ENCODE measurements around the gene CCAR1. TPM values are rescaled to one million over a fixed set of nuclear protein-coding genes. Genes with fewer than 3 reads are reported as not detected.

CCAR1 gene
- total and polyA plus RNA-seq, 2 of the 13 experiments (the other 11 are each of a cell fraction or from before 2014, with no cell fraction given): 74.5 to 81.6 TPM

DNA sequence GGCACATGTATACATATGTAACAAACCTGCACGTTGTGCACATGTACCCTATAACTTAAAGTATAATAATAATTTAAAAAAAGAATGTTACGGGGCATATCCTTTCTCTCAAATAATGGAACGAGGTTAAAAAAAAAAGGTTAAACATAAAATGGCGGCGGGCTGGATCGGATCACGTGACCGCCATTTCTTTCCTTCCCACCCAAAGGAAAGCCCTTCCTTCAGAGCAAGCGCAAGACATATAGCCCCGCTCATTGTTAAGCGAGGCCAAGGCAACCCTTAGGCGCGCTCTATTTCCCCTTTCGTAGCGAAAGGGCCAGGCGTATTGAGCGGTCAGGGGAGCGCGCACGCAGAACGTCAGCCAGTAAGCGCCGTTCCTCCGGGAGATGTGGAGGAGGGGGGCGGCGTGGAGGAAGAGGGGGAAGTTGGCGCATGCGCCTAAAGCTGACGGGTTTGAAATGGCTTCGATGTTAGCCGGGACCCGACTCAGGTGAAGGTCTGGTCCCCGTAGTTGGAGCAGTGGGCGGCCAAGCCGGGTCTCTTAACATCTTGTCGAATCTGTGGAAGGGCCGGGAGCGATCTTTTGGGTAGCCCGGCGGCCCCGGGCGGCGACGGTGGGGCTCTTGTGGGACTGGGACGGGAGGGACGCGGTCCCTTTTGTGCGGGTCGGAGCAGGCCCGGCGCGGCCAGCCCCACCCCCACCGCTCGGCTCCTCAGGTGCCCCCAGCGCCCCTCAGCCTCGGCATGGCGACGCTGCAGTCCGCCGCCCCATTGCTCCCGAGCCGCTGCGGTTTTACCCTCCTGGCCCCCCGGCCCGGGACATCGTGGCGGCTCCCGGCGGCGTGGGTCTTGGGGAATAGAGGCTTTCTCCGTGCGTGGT lies at the start of gene CCAR1 (continued):
- TF ChIP-seq, protein P1, sequence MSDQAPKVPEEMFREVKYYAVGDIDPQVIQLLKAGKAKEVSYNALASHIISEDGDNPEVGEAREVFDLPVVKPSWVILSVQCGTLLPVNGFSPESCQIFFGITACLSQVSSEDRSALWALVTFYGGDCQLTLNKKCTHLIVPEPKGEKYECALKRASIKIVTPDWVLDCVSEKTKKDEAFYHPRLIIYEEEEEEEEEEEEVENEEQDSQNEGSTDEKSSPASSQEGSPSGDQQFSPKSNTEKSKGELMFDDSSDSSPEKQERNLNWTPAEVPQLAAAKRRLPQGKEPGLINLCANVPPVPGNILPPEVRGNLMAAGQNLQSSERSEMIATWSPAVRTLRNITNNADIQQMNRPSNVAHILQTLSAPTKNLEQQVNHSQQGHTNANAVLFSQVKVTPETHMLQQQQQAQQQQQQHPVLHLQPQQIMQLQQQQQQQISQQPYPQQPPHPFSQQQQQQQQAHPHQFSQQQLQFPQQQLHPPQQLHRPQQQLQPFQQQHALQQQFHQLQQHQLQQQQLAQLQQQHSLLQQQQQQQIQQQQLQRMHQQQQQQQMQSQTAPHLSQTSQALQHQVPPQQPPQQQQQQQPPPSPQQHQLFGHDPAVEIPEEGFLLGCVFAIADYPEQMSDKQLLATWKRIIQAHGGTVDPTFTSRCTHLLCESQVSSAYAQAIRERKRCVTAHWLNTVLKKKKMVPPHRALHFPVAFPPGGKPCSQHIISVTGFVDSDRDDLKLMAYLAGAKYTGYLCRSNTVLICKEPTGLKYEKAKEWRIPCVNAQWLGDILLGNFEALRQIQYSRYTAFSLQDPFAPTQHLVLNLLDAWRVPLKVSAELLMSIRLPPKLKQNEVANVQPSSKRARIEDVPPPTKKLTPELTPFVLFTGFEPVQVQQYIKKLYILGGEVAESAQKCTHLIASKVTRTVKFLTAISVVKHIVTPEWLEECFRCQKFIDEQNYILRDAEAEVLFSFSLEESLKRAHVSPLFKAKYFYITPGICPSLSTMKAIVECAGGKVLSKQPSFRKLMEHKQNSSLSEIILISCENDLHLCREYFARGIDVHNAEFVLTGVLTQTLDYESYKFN (CRISPR knock-in tag; conservative IDR thresholded peaks at IDR 0.05): 0 out of 2 replicates have a peak, but pooled peaks have one; percentile 44
- TF ChIP-seq HNRNPLL (IDR thresholded peaks at IDR 0.05; ENCODE audit: low read depth, low read length, poor library complexity, severe bottlenecking): peak; percentile 83
- TF ChIP-seq, protein P2, sequence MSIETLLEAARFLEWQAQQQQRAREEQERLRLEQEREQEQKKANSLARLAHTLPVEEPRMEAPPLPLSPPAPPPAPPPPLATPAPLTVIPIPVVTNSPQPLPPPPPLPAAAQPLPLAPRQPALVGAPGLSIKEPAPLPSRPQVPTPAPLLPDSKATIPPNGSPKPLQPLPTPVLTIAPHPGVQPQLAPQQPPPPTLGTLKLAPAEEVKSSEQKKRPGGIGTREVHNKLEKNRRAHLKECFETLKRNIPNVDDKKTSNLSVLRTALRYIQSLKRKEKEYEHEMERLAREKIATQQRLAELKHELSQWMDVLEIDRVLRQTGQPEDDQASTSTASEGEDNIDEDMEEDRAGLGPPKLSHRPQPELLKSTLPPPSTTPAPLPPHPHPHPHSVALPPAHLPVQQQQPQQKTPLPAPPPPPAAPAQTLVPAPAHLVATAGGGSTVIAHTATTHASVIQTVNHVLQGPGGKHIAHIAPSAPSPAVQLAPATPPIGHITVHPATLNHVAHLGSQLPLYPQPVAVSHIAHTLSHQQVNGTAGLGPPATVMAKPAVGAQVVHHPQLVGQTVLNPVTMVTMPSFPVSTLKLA (IDR thresholded peaks at IDR 0.05): peak; percentile 37; the same call in 1 of the 2 replicates
- no peak for TF ChIP-seq JDP2 (CRISPR knock-in tag; IDR thresholded peaks at IDR 0.05; ENCODE audit: borderline replicate concordance)
- no peak for TF ChIP-seq ZNF83 (CRISPR knock-in tag; IDR thresholded peaks at IDR 0.05; ENCODE audit: borderline replicate concordance)
- no peak for TF ChIP-seq MIER3 (CRISPR knock-in tag; IDR thresholded peaks at IDR 0.05; ENCODE audit: borderline replicate concordance)
- TF ChIP-seq CBFB (CRISPR knock-in tag; IDR thresholded peaks at IDR 0.05): peak; percentile 34; the same call in 1 of the 2 replicates
- TF ChIP-seq, protein P3, sequence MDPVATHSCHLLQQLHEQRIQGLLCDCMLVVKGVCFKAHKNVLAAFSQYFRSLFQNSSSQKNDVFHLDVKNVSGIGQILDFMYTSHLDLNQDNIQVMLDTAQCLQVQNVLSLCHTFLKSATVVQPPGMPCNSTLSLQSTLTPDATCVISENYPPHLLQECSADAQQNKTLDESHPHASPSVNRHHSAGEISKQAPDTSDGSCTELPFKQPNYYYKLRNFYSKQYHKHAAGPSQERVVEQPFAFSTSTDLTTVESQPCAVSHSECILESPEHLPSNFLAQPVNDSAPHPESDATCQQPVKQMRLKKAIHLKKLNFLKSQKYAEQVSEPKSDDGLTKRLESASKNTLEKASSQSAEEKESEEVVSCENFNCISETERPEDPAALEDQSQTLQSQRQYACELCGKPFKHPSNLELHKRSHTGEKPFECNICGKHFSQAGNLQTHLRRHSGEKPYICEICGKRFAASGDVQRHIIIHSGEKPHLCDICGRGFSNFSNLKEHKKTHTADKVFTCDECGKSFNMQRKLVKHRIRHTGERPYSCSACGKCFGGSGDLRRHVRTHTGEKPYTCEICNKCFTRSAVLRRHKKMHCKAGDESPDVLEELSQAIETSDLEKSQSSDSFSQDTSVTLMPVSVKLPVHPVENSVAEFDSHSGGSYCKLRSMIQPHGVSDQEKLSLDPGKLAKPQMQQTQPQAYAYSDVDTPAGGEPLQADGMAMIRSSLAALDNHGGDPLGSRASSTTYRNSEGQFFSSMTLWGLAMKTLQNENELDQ (CRISPR knock-in tag; IDR thresholded peaks at IDR 0.05; ENCODE audit: borderline replicate concordance): no peak
- TF ChIP-seq NFKB2 (CRISPR knock-in tag; IDR thresholded peaks at IDR 0.05; ENCODE audit: borderline replicate concordance): peak; percentile 89; the same call in 1 of the 2 replicates
- 0 out of 2 replicates have a peak, but pooled peaks have one; percentile 58 for TF ChIP-seq ZNF317 (CRISPR knock-in tag; IDR thresholded peaks at IDR 0.05)
- TF ChIP-seq, protein P4, sequence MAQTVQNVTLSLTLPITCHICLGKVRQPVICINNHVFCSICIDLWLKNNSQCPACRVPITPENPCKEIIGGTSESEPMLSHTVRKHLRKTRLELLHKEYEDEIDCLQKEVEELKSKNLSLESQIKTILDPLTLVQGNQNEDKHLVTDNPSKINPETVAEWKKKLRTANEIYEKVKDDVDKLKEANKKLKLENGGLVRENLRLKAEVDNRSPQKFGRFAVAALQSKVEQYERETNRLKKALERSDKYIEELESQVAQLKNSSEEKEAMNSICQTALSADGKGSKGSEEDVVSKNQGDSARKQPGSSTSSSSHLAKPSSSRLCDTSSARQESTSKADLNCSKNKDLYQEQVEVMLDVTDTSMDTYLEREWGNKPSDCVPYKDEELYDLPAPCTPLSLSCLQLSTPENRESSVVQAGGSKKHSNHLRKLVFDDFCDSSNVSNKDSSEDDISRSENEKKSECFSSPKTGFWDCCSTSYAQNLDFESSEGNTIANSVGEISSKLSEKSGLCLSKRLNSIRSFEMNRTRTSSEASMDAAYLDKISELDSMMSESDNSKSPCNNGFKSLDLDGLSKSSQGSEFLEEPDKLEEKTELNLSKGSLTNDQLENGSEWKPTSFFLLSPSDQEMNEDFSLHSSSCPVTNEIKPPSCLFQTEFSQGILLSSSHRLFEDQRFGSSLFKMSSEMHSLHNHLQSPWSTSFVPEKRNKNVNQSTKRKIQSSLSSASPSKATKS (CRISPR knock-in tag; IDR thresholded peaks at IDR 0.05): no peak
- TF ChIP-seq, protein P5, sequence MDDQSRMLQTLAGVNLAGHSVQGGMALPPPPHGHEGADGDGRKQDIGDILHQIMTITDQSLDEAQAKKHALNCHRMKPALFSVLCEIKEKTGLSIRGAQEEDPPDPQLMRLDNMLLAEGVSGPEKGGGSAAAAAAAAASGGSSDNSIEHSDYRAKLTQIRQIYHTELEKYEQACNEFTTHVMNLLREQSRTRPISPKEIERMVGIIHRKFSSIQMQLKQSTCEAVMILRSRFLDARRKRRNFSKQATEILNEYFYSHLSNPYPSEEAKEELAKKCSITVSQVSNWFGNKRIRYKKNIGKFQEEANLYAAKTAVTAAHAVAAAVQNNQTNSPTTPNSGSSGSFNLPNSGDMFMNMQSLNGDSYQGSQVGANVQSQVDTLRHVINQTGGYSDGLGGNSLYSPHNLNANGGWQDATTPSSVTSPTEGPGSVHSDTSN (CRISPR knock-in tag; IDR thresholded peaks at IDR 0.05; ENCODE audit: borderline replicate concordance): no peak
- TF ChIP-seq, protein P6, sequence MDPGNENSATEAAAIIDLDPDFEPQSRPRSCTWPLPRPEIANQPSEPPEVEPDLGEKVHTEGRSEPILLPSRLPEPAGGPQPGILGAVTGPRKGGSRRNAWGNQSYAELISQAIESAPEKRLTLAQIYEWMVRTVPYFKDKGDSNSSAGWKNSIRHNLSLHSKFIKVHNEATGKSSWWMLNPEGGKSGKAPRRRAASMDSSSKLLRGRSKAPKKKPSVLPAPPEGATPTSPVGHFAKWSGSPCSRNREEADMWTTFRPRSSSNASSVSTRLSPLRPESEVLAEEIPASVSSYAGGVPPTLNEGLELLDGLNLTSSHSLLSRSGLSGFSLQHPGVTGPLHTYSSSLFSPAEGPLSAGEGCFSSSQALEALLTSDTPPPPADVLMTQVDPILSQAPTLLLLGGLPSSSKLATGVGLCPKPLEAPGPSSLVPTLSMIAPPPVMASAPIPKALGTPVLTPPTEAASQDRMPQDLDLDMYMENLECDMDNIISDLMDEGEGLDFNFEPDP (CRISPR knock-in tag; conservative IDR thresholded peaks at IDR 0.05): no peak
- TF ChIP-seq ARNTL (CRISPR knock-in tag; IDR thresholded peaks at IDR 0.05): 0 out of 2 replicates have a peak, but pooled peaks have one; percentile 26

All from HepG2 (cell line).